Esophagus muscularis mucosa (tissue), 4 donors: ENCODE results near the gene ANKRD6. TPM values are rescaled to one million over a fixed set of nuclear protein-coding genes. Genes with fewer than 3 reads are reported as not detected.

Source experiments
- DNase-seq: peaks from one replicate; pipeline ENCODE4 v3.0.0-alpha.2; 2017; ENCODE audit errors: extremely low spot score
- H3K27ac ChIP-seq, 4 donors: fragments of 200-600 bp; sonication (generic); replicated peaks in 1 of 4; 1 replicate in 3 of 4; 2 replicates in 1 of 4; pipeline ENCODE4 v1.5.1; 2016 to 2019; ENCODE audit warnings: mild to moderate bottlenecking in 1 of 4
- H3K27me3 ChIP-seq, 4 donors: fragments of 200-600 bp; sonication (generic); one replicate each; pipeline versions ENCODE4 v1.5.1 to v1.6.0; 2016 to 2019
- H3K36me3 ChIP-seq, 4 donors: fragments of 200-600 bp; sonication (generic); one replicate each; pipeline ENCODE4 v1.5.1; 2016 to 2019
- H3K4me1 ChIP-seq, 4 donors: fragments of 200-600 bp; sonication (generic); one replicate each; pipeline ENCODE4 v1.5.1; 2016 to 2019
- H3K4me3 ChIP-seq, 4 donors: fragments of 200-600 bp; sonication (generic); 1 replicate in 2 of 4; 2 replicates in 2 of 4; pipeline ENCODE4 v1.5.1; 2016 to 2019; ENCODE audit warnings: mild to moderate bottlenecking in 4 of 4, moderate library complexity in 1 of 4
- H3K9me3 ChIP-seq, 4 donors: fragments of 200-600 bp; sonication (generic); 1 replicate in 3 of 4; 2 replicates in 1 of 4; pipeline ENCODE4 v1.5.1; 2016 to 2019
- EP300 ChIP-seq: sonication (generic); formaldehyde crosslinking; IDR thresholded peaks from one replicate; pipeline ENCODE4 v1.6.1; 2017; ENCODE audit warnings: antibody characterized with exemption
- POLR2A ChIP-seq: fragments of 450-650 bp; IDR thresholded peaks from one replicate; pipeline ENCODE4 v1.6.1; 2017; ENCODE audit warnings: antibody characterized with exemption, moderate library complexity, mild to moderate bottlenecking, low read depth
- POLR2AphosphoS5 ChIP-seq, 2 donors: sonication (generic); formaldehyde crosslinking; IDR thresholded peaks; one replicate each; pipeline ENCODE4 v1.6.1; 2017; ENCODE audit warnings: antibody characterized with exemption in 2 of 2
- WGBS: methylation state at CpG from one replicate; pipeline ENCODE4 v1.1.5; 2018; 5-methylcytosine and 5-hydroxymethylcytosine counted together
- intact Hi-C: fragments of 100-400 bp; cut with DNase I; formaldehyde crosslinking; loops from one replicate; pipeline ENCODE4 v1.15.1; 2023
- total RNA-seq, 4 donors: library from RNA; depleted of rRNA; stranded (reverse); fragments of >200 nt; gene quantifications; one replicate each; pipeline versions ENCODE4 v1.1.0 to v1.2.1, GENCODE V29; 2016
- TF ChIP-seq, protein P1 (sequence below), 3 experiments: fragments of 200-600 bp in 2 of 3; fragments of 450-650 bp in 1 of 3; sonication (generic) in 2 of 3; IDR thresholded peaks; one replicate each; pipeline ENCODE4 v1.5.1; 2017 to 2019; ENCODE audit warnings: antibody characterized with exemption in 3 of 3, mild to moderate bottlenecking in 2 of 3, moderate library complexity in 1 of 3

Gene ANKRD6
- total RNA-seq, 4 donors from 2014 or later = 9.1 to 18.9 (median 10.7) TPM

DNA sequence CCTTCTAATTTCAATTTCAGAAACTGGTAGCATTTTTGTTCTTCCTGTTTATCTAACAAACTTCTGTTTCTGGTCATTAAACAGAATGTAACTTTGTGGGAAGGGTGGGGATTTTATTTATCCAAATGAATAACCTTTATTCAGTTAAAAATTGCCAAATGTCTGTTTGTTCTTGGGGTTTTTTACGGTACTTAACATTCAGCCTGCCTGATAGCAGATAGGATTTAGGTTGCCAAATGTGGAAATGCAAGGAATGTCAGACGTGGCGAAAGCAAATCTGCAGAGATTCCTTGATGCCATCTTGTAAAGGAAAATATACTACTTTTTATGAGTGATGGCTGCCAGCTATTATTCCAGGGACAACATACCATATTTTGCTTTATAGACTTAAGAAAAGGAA is 109.9 kb downstream of the ANKRD6 start:
- intact Hi-C loops = no loop called here
- Histone ChIP-seq H3K4me3 (no peak overlapping the region), H3K27ac (no peak overlapping the region), H3K27me3 (no peaks in the 10 kb centered on the region), H3K9me3 (no peaks in the 10 kb centered on the region), H3K36me3 (no peaks in the 10 kb centered on the region), H3K4me1 (no peaks in the 10 kb centered on the region)
- no peak for TF ChIP-seq POLR2AphosphoS5 (IDR thresholded peaks at IDR 0.05)
- no peak for TF ChIP-seq EP300
- TF ChIP-seq POLR2A = no peak
- TF ChIP-seq, protein P1, sequence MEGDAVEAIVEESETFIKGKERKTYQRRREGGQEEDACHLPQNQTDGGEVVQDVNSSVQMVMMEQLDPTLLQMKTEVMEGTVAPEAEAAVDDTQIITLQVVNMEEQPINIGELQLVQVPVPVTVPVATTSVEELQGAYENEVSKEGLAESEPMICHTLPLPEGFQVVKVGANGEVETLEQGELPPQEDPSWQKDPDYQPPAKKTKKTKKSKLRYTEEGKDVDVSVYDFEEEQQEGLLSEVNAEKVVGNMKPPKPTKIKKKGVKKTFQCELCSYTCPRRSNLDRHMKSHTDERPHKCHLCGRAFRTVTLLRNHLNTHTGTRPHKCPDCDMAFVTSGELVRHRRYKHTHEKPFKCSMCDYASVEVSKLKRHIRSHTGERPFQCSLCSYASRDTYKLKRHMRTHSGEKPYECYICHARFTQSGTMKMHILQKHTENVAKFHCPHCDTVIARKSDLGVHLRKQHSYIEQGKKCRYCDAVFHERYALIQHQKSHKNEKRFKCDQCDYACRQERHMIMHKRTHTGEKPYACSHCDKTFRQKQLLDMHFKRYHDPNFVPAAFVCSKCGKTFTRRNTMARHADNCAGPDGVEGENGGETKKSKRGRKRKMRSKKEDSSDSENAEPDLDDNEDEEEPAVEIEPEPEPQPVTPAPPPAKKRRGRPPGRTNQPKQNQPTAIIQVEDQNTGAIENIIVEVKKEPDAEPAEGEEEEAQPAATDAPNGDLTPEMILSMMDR (IDR thresholded peaks at IDR 0.05) = no peak
- no peak for DNase-seq
- WGBS = 89% methylated on average over 3 of the region's 3 CpGs

DNA sequence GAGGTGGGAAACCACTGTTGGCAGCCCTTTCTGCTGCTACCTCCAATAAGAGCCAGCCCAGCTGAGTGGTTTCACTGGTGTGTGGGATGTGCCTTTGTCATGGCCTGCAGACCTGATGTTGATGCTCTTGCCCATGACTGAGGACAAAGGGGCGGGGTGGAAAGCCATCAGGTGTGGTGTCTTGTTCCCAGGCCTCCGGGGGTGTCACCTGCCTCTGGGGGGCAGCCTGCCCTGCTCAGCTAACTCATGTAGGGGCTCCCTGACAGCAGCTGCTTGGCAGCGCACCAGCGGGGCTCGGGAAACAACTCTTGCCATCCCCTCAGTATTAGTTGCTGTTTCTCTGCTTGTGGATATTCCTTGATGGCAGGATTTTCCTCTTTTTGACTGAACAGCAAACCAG is 114.3 kb downstream of the ANKRD6 start:
- TF ChIP-seq, protein P1 (IDR thresholded peaks at IDR 0.05) = no peak
- no peak for TF ChIP-seq EP300
- no peak for TF ChIP-seq POLR2A
- no peak for TF ChIP-seq POLR2AphosphoS5 (IDR thresholded peaks at IDR 0.05)
- H3K36me3 ChIP-seq = no peaks in the 10 kb centered on the region
- WGBS = 95% methylated on average over 4 of the region's 5 CpGs

DNA sequence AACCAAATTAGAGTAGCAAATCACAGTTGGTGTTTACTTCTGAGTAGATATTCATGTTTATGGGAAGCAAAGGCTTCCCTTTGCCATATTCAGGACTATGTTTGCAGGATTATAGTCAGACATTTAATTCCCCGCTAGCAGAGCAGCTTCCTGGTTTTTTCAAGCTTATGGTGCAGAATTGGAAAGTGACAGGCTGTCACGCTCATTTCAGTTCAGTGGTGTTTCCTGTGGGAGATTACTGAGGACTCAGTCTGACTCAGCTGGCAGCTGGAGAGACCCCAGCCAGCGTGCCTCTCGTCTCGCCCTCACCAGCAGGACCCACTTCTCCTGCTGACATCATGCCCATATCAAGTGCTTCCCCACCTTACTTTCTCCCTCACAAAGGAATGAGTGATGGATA is 120.5 kb downstream of the ANKRD6 start:
- WGBS = 73% methylated on average over 5 of the region's 5 CpGs
- Histone ChIP-seq H3K4me1 (peaks cover 0 to 6% (median 0%) of the 10 kb centered on the region in 4 donors), H3K27ac (no peak overlapping the region), H3K27me3 (no peaks in the 10 kb centered on the region), H3K4me3 (no peak overlapping the region), H3K9me3 (no peaks in the 10 kb centered on the region), H3K36me3 (no peaks in the 10 kb centered on the region)
- TF ChIP-seq EP300 (no peak), POLR2AphosphoS5 (IDR thresholded peaks at IDR 0.05) (no peak), POLR2A (no peak)
- TF ChIP-seq, protein P1 (IDR thresholded peaks at IDR 0.05) = no peak
- no peak for DNase-seq
- intact Hi-C loops = no loop called here

More for the DNA sequence above, 114.3 kb downstream of the ANKRD6 start:
- no peak for DNase-seq
- Histone ChIP-seq H3K9me3 (no peaks in the 10 kb centered on the region), H3K27ac (no peak overlapping the region), H3K4me1 (peaks cover 0 to 6% (median 0%) of the 10 kb centered on the region in 4 donors), H3K27me3 (no peaks in the 10 kb centered on the region), H3K4me3 (no peak overlapping the region)
- intact Hi-C loops = no loop called here

DNA sequence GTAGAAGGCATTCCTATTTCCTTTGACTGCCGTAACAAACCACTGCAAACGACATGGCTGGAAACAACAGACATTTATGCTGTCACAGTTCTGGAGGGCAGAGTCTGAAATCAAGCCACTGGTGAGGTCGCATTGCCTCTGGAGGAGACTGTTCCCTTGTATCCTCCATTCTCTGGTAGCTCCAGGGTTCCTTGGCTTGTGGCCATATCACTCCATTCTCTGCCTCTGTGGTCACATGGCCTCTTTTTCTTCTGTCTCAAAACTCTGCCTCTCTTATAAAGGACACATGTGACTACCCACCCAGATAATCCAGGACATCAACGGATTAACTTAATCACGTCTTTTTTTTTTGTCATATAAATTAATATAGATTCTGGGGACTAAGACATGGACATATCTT is 121.2 kb downstream of the ANKRD6 start:
- intact Hi-C loops = no loop called here
- Histone ChIP-seq H3K27ac (no peak overlapping the region), H3K27me3 (no peaks in the 10 kb centered on the region), H3K9me3 (no peaks in the 10 kb centered on the region), H3K36me3 (no peaks in the 10 kb centered on the region), H3K4me1 (peaks cover 0 to 6% (median 0%) of the 10 kb centered on the region in 4 donors), H3K4me3 (no peak overlapping the region)
- TF ChIP-seq, protein P1 (IDR thresholded peaks at IDR 0.05) = no peak
- TF ChIP-seq POLR2AphosphoS5 (IDR thresholded peaks at IDR 0.05) = no peak
- no peak for TF ChIP-seq EP300
- TF ChIP-seq POLR2A = no peak
- DNase-seq = no peak
- 96% methylated on average over 5 of the region's 5 CpGs for WGBS

DNA sequence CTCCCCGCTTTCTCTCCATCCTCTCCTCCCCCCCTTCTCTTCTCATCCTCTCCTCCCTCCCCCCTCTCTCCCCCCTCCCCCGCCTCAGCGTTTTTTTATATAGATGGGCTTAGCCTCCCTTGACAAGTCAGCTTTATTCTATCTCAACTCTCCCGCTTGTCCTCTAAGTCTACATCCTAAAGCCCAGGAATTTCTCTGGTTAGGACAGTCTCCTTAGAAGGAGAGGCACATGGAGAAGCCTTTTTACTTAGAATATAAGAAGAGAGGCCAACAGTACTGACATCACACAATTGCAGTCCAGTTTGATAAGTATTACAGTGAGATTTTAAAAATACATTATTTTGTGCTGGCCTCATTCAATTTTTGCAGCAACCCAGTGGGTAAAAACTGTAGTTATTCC is 122.1 kb downstream of the ANKRD6 start:
- DNase-seq = no peak
- H3K27ac ChIP-seq = no peak overlapping the region
- H3K27me3 ChIP-seq = no peaks in the 10 kb centered on the region
- H3K4me1 ChIP-seq = peaks cover 0 to 6% (median 0%) of the 10 kb centered on the region in 4 donors
- H3K36me3 ChIP-seq = no peaks in the 10 kb centered on the region
- TF ChIP-seq POLR2AphosphoS5 (IDR thresholded peaks at IDR 0.05) = no peak
- TF ChIP-seq, protein P1 (IDR thresholded peaks at IDR 0.05) = no peak
- TF ChIP-seq EP300 = no peak
- no peak for TF ChIP-seq POLR2A
- intact Hi-C loops = no loop called here
- H3K4me3 ChIP-seq = no peak overlapping the region
- 67% methylated on average over 4 of the region's 4 CpGs for WGBS
- H3K9me3 ChIP-seq = no peaks in the 10 kb centered on the region
